Neural progenitor cell (in vitro differentiated cells): ENCODE data around the gene KRTAP3-3.

Experiments used
- EZH2 ChIP-seq: fragments of 200-600 bp; sonication (generic); IDR thresholded peaks from 2 replicates; pipeline ENCODE4 v1.6.1; 2017; ENCODE audit warnings: antibody characterized with exemption, mild to moderate bottlenecking, moderate library complexity
- EZH2phosphoT487 ChIP-seq: fragments of 200-600 bp; sonication (generic); IDR thresholded peaks from 2 replicates; pipeline ENCODE4 v1.6.1; 2017; ENCODE audit warnings: antibody characterized with exemption
- TF ChIP-seq, protein P1 (sequence below): fragments of 200-600 bp; sonication (generic); IDR thresholded peaks from 2 replicates; pipeline ENCODE4 v1.5.1; 2017; ENCODE audit warnings: antibody characterized with exemption, mild to moderate bottlenecking

DNA sequence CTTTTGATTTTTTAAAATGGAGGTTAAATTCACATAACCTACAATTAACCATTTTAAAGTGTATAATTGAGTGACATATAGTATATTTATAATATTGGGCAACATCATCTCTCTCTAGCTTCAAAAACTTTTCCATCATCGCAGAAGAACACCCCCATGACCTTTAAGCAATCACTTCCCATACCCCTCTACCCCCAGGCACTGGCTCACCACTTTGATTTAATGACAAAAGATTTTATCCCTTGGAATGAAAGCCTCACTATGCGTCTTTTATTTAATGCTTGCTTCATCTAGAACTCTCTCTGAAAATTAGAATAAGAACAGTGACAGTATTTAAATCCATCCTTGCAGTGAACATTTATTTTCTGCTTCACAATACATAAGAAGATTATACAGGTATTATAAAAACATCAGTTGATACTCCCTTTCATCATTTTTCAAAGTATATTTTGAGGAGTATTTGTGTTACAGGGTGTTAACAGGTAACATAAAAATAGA, 43.9 kb upstream of the KRTAP3-3 start:
- TF ChIP-seq, protein P1, sequence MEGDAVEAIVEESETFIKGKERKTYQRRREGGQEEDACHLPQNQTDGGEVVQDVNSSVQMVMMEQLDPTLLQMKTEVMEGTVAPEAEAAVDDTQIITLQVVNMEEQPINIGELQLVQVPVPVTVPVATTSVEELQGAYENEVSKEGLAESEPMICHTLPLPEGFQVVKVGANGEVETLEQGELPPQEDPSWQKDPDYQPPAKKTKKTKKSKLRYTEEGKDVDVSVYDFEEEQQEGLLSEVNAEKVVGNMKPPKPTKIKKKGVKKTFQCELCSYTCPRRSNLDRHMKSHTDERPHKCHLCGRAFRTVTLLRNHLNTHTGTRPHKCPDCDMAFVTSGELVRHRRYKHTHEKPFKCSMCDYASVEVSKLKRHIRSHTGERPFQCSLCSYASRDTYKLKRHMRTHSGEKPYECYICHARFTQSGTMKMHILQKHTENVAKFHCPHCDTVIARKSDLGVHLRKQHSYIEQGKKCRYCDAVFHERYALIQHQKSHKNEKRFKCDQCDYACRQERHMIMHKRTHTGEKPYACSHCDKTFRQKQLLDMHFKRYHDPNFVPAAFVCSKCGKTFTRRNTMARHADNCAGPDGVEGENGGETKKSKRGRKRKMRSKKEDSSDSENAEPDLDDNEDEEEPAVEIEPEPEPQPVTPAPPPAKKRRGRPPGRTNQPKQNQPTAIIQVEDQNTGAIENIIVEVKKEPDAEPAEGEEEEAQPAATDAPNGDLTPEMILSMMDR = no peak
- TF ChIP-seq EZH2 = no peak
- TF ChIP-seq EZH2phosphoT487 = no peak
